ENCODE measurements around the gene TP63. TPM values are rescaled to one million over a fixed set of nuclear protein-coding genes. Genes with fewer than 3 reads are reported as not detected.

TP63 gene
- polyA plus RNA-seq, 1 donor from 2014 or later, result 0.12 TPM

- Histone ChIP-seq H3F3A (ENCODE audit: insufficient read depth, low read length, poor library complexity, severe bottlenecking) (no peaks in the 10 kb centered on the region), H3K9me3 (ENCODE audit: low read length) (no peaks in the 10 kb centered on the region), H4K20me1 (ENCODE audit: insufficient read depth) (no peaks in the 10 kb centered on the region), H3K4me2 (ENCODE audit: low read length) (no peak overlapping the region), H3K27ac (ENCODE audit: low read length) (no peak overlapping the region), H2AFZ (ENCODE audit: low read depth, low read length) (no peak overlapping the region), H3K4me3 (ENCODE audit: low read length) (no peak overlapping the region), H3K36me3 (ENCODE audit: insufficient read depth, low read length) (no peaks in the 10 kb centered on the region), H3K79me2 (replicated peaks; ENCODE audit: insufficient read depth, low read length) (no peaks in the 10 kb centered on the region), H3K27me3 (ENCODE audit: insufficient read depth, low read depth, low read length) (no peaks in the 10 kb centered on the region), H3K9ac (ENCODE audit: low read length) (no peak overlapping the region), H3K9me2 (ENCODE audit: insufficient read depth, low read length) (no peaks in the 10 kb centered on the region)
- TF ChIP-seq EP300 (conservative IDR thresholded peaks at IDR 0.05; ENCODE audit: poor library complexity, severe bottlenecking), result no peak
- no peak for TF ChIP-seq CTCF (IDR thresholded peaks at IDR 0.05; ENCODE audit: poor library complexity, severe bottlenecking)
- no peak for TF ChIP-seq EZH2 (IDR thresholded peaks at IDR 0.05; ENCODE audit: borderline replicate concordance, insufficient read depth, low read length, poor library complexity, severe bottlenecking)
- no peak for TF ChIP-seq POLR2AphosphoS5 (IDR thresholded peaks at IDR 0.05)
- TF ChIP-seq SMC3 (conservative IDR thresholded peaks at IDR 0.05; ENCODE audit: poor library complexity), result no peak
- no peak for TF ChIP-seq REST (IDR thresholded peaks at IDR 0.05; ENCODE audit: borderline replicate concordance)
- no peak for TF ChIP-seq TAF1 (IDR thresholded peaks at IDR 0.05; ENCODE audit: low read depth)
- TF ChIP-seq RAD21 (conservative IDR thresholded peaks at IDR 0.05), result no peak
- no peak for TF ChIP-seq MXI1 (conservative IDR thresholded peaks at IDR 0.05; ENCODE audit: poor library complexity, severe bottlenecking)
These were observed 106.4 kb downstream of the TP63 start for GRCh38 chr3:189737619-189738018.

- no peaks in the 10 kb centered on the region for H3K27me3 ChIP-seq (ENCODE audit: insufficient read depth, low read depth, low read length)
- peaks cover under 1% of the 10 kb centered on the region for H3K9me3 ChIP-seq (ENCODE audit: low read length)
- no peaks in the 10 kb centered on the region for H3K36me3 ChIP-seq (ENCODE audit: insufficient read depth, low read length)
- H3K9ac ChIP-seq (ENCODE audit: low read length), result no peak overlapping the region
- H3K9me2 ChIP-seq (ENCODE audit: insufficient read depth, low read length), result no peaks in the 10 kb centered on the region
- no peak overlapping the region for H3K4me2 ChIP-seq (ENCODE audit: low read length)
- H3K4me3 ChIP-seq (ENCODE audit: low read length), result no peak overlapping the region
- no peaks in the 10 kb centered on the region for H3F3A ChIP-seq (ENCODE audit: insufficient read depth, low read length, poor library complexity, severe bottlenecking)
- H3K79me2 ChIP-seq (replicated peaks; ENCODE audit: insufficient read depth, low read length), result no peaks in the 10 kb centered on the region
- no peak overlapping the region for H2AFZ ChIP-seq (ENCODE audit: low read depth, low read length)
- H4K20me1 ChIP-seq (ENCODE audit: insufficient read depth), result no peaks in the 10 kb centered on the region
- H3K27ac ChIP-seq (ENCODE audit: low read length), result no peak overlapping the region
- TF ChIP-seq REST (IDR thresholded peaks at IDR 0.05; ENCODE audit: borderline replicate concordance), result no peak
- TF ChIP-seq TAF1 (IDR thresholded peaks at IDR 0.05; ENCODE audit: low read depth), result no peak
- TF ChIP-seq SMC3 (conservative IDR thresholded peaks at IDR 0.05; ENCODE audit: poor library complexity), result no peak
- TF ChIP-seq RAD21 (conservative IDR thresholded peaks at IDR 0.05), result no peak
- TF ChIP-seq EZH2 (IDR thresholded peaks at IDR 0.05; ENCODE audit: borderline replicate concordance, insufficient read depth, low read length, poor library complexity, severe bottlenecking), result no peak
- no peak for TF ChIP-seq CTCF (IDR thresholded peaks at IDR 0.05; ENCODE audit: poor library complexity, severe bottlenecking)
- TF ChIP-seq POLR2AphosphoS5 (IDR thresholded peaks at IDR 0.05), result no peak
- no peak for TF ChIP-seq EP300 (conservative IDR thresholded peaks at IDR 0.05; ENCODE audit: poor library complexity, severe bottlenecking)
- no peak for TF ChIP-seq MXI1 (conservative IDR thresholded peaks at IDR 0.05; ENCODE audit: poor library complexity, severe bottlenecking)
These were observed 108.2 kb downstream of the TP63 start for GRCh38 chr3:189739378-189739777.
